ENCODE results near the gene NUDT4. TPM values are rescaled to one million over a fixed set of nuclear protein-coding genes. Genes with fewer than 3 reads are reported as not detected.
"Not testable (repeated sequence)": the region's sequence is repeated elsewhere in the genome, so short reads cannot be mapped to it uniquely, and the experiment has no call there.

Gene NUDT4
- total RNA-seq, 4 donors from 2014 or later = 16.0 to 33.8 (median 25.7) TPM

GRCh38 chr12:93390031-93390430 lies 12.3 kb downstream of the NUDT4 start:
- no peak for DNase-seq
- Histone ChIP-seq H3K9me3 (no peaks in the 10 kb centered on the region), H3K36me3 (peaks cover 0 to 6% (median 0%) of the 10 kb centered on the region in 3 donors), H3K4me1 (peaks cover 0 to 54% (median 12%) of the 10 kb centered on the region in 3 donors), H3K27me3 (no peaks in the 10 kb centered on the region), H3K4me3 (no peak overlapping the region), H3K27ac (no peak overlapping the region)
- intact Hi-C loops (cut with DNase I) = no loop called here
- TF ChIP-seq CTCF (IDR thresholded peaks at IDR 0.05) = no peak
- 26 to 47% methylated on average over 5 of the region's 5 CpGs for WGBS, 2 donors

GRCh38 chr12:93390549-93391297 lies 13.0 kb downstream of the NUDT4 start:
- Histone ChIP-seq H3K4me3 (no peak overlapping the region), H3K27me3 (no peaks in the 10 kb centered on the region), H3K27ac (no peak overlapping the region), H3K4me1 (peaks cover 0 to 51% (median 10%) of the 10 kb centered on the region in 3 donors), H3K36me3 (peaks cover 0 to 13% (median 0%) of the 10 kb centered on the region in 3 donors), H3K9me3 (no peaks in the 10 kb centered on the region)
- TF ChIP-seq CTCF (IDR thresholded peaks at IDR 0.05) (no peak), POLR2A (IDR thresholded peaks at IDR 0.05) (no peak)
- intact Hi-C loops (cut with DNase I) = no loop called here
- DNase-seq = no peak
- 69 to 86% methylated on average over 3 of the region's 5 CpGs for WGBS, 2 donors

- Histone ChIP-seq H3K27ac (no peak overlapping the region), H3K9me3 (no peaks in the 10 kb centered on the region), H3K36me3 (peaks cover 0 to 38% (median 5%) of the 10 kb centered on the region in 3 donors), H3K27me3 (no peaks in the 10 kb centered on the region), H3K4me3 (no peak overlapping the region), H3K4me1 (peaks cover 0 to 39% (median 10%) of the 10 kb centered on the region in 3 donors)
- intact Hi-C loops (cut with DNase I) = no loop called here
- TF ChIP-seq POLR2A (IDR thresholded peaks at IDR 0.05) (no peak), CTCF (IDR thresholded peaks at IDR 0.05) (no peak)
- no peak for DNase-seq
- 47 to 61% methylated on average over 2 of the region's 2 CpGs for WGBS, 2 donors
Observed at GRCh38 chr12:93393425-93393824, 15.7 kb downstream of the NUDT4 start.

- no peak for DNase-seq
- 59 to 76% methylated on average over 8 to 12 of the region's 12 CpGs for WGBS, 2 donors
- Histone ChIP-seq H3K27me3 (no peaks in the 10 kb centered on the region), H3K9me3 (no peaks in the 10 kb centered on the region), H3K4me3 (no peak overlapping the region), H3K27ac (no peak overlapping the region), H3K36me3 (peaks cover 0 to 49% (median 5%) of the 10 kb centered on the region in 3 donors), H3K4me1 (peaks cover 0 to 3% (median 0%) of the 10 kb centered on the region in 3 donors)
- intact Hi-C loops (cut with DNase I) = loop anchor here (5.0 kb wide), 1 partner anchor 410 kb away; no protein-coding TSS in a partner anchor
- TF ChIP-seq POLR2A (IDR thresholded peaks at IDR 0.05) (no peak), CTCF (IDR thresholded peaks at IDR 0.05) (no peak)
Observed at GRCh38 chr12:93397412-93397811, 19.7 kb downstream of the NUDT4 start.

- WGBS, 2 donors = 17% methylated on average over 1 of the region's 5 CpGs; no CpG with 5 or more reads in 1 of the 2 donors
- H3K4me3 ChIP-seq, H3K4me1 ChIP-seq, H3K27me3 ChIP-seq, DNase-seq, H3K27ac ChIP-seq, H3K9me3 ChIP-seq: not testable (repeated sequence)
- peaks cover 0 to 57% (median 5%) of the 10 kb centered on the region in 3 donors for H3K36me3 ChIP-seq
- intact Hi-C loops (cut with DNase I) = loop anchor here (5.0 kb wide), 1 partner anchor 412 kb away; no protein-coding TSS in a partner anchor
Observed at GRCh38 chr12:93399183-93399863, 21.6 kb downstream of the NUDT4 start.

Measured in esophagus squamous epithelium (tissue), 5 donors.